H1 (cell line): ENCODE measurements around the gene GPR39. TPM values are rescaled to one million over a fixed set of nuclear protein-coding genes. Genes with fewer than 3 reads are reported as not detected.

Experiments
- CTCF ChIA-PET: fragments of 300-600 bp; sonication (Branson Sonifier 250); formaldehyde crosslinking; loops from one replicate; lab custom pipeline; 2021; ENCODE audit not compliant: partially characterized antibody; lab: Charles Lee
- POLR2A ChIA-PET: fragments of 300-600 bp; sonication (Branson Sonifier 250); formaldehyde crosslinking; loops from one replicate; lab custom pipeline; 2021; ENCODE audit warnings: inconsistent platforms; ENCODE audit not compliant: partially characterized antibody; lab: Charles Lee
- DNase-seq, 2 experiments: peaks; one replicate each; pipeline versions ENCODE4 v3.0.0 to v3.0.0-alpha.2; 2010 to 2022; ENCODE audit warnings: low spot score in 2 of 2, low read depth in 1 of 2, mixed read lengths in 1 of 2
- FAIRE-seq: peaks from 2 replicates; lab custom pipeline; 2011; peaks lifted over from hg19 to GRCh38; lab: Jason Lieb, UNC
- H2AFZ ChIP-seq: 2 replicates; pipeline ENCODE4 v1.8.1; 2012; ENCODE audit warnings: low read length, inconsistent platforms
- H2AK5ac ChIP-seq: 2 replicates; pipeline ENCODE4 v1.6.1; 2013; ENCODE audit warnings: low read depth, low read length
- H2BK120ac ChIP-seq: replicated peaks from 2 replicates; pipeline ENCODE3; 2013; ENCODE audit warnings: low read depth, low read length, inconsistent platforms
- H2BK12ac ChIP-seq: 2 replicates; pipeline ENCODE4 v1.6.1; 2013; ENCODE audit warnings: low read depth, low read length
- H2BK15ac ChIP-seq: 2 replicates; pipeline ENCODE4 v1.6.1; 2013; ENCODE audit warnings: low read length
- H2BK20ac ChIP-seq: 2 replicates; pipeline ENCODE4 v1.6.1; 2013; ENCODE audit warnings: low read length
- H2BK5ac ChIP-seq: 2 replicates; pipeline ENCODE4 v1.6.1; 2013; ENCODE audit warnings: low read depth, low read length
- H3K14ac ChIP-seq: 2 replicates; pipeline ENCODE4 v1.6.1; 2013; ENCODE audit warnings: inconsistent platforms; ENCODE audit not compliant: insufficient read length
- H3K18ac ChIP-seq: 2 replicates; pipeline ENCODE4 v1.6.1; 2013; ENCODE audit warnings: low read length; ENCODE audit errors: extremely low read depth
- H3K23ac ChIP-seq: 2 replicates; pipeline ENCODE4 v1.6.1; 2013; ENCODE audit warnings: inconsistent platforms; ENCODE audit not compliant: insufficient read length
- H3K23me2 ChIP-seq: 2 replicates; pipeline ENCODE4 v1.6.1; 2013; ENCODE audit warnings: low read depth, low read length
- H3K27ac ChIP-seq: 2 replicates; pipeline ENCODE4 v1.6.1; 2011; ENCODE audit warnings: low read depth, low read length, inconsistent platforms
- H3K27me3 ChIP-seq, 4 experiments: replicated peaks in 1 of 4; 1 replicate in 1 of 4; 2 replicates in 3 of 4; pipeline versions ENCODE4 v1.6.1 to v1.8.1; 2011 to 2013; ENCODE audit warnings: low read length in 3 of 4, mild to moderate bottlenecking in 3 of 4, inconsistent platforms in 2 of 4, mixed read lengths in 2 of 4, moderate library complexity in 1 of 4; ENCODE audit not compliant: control insufficient read depth in 3 of 4, insufficient read depth in 3 of 4; ENCODE audit errors: extremely low read depth in 1 of 4
- H3K36me3 ChIP-seq, 4 experiments: 2 replicates each; pipeline versions ENCODE4 v1.6.1 to v1.8.1; 2011 to 2013; ENCODE audit warnings: mild to moderate bottlenecking in 4 of 4, low read length in 3 of 4, moderate library complexity in 2 of 4, control low read depth in 1 of 4, inconsistent platforms in 1 of 4; ENCODE audit not compliant: insufficient read depth in 4 of 4, control insufficient read depth in 2 of 4
- H3K4ac ChIP-seq: replicated peaks from 2 replicates; pipeline ENCODE3; 2013; ENCODE audit warnings: low read length, low read depth, mixed read lengths, inconsistent platforms; ENCODE audit not compliant: insufficient read length
- H3K4me1 ChIP-seq, 4 experiments: replicated peaks in 1 of 4; 1 replicate in 1 of 4; 2 replicates in 3 of 4; pipeline versions ENCODE4 v1.6.1 to v1.8.1; 2011 to 2013; ENCODE audit warnings: low read length in 3 of 4, inconsistent platforms in 2 of 4, mixed read lengths in 1 of 4; ENCODE audit not compliant: insufficient read depth in 4 of 4, control insufficient read depth in 3 of 4
- H3K4me2 ChIP-seq, 2 experiments: 2 replicates each; pipeline versions ENCODE4 v1.6.1 to v1.8.1; 2011 to 2013; ENCODE audit warnings: low read depth in 2 of 2, low read length in 2 of 2, control low read depth in 1 of 2, inconsistent platforms in 1 of 2, mild to moderate bottlenecking in 1 of 2; ENCODE audit not compliant: insufficient read depth in 1 of 2
- H3K4me3 ChIP-seq, 4 experiments: fragments of 200-600, 300-600 bp in 1 of 4; sonication (generic), shearing (Covaris generic), sonication (Bioruptor Twin) in 1 of 4; 2 replicates each; pipeline versions ENCODE4 v1.5.1 to v1.8.1; 2011 to 2016; ENCODE audit warnings: low read length in 4 of 4, low read depth in 3 of 4, control low read depth in 2 of 4, inconsistent platforms in 2 of 4, mild to moderate bottlenecking in 2 of 4, mixed read lengths in 1 of 4, moderate library complexity in 1 of 4; ENCODE audit not compliant: insufficient read depth in 2 of 4; ENCODE audit errors: extremely low read depth in 1 of 4
- H3K56ac ChIP-seq: replicated peaks from 2 replicates; pipeline ENCODE3; 2013; ENCODE audit warnings: low read depth, mild to moderate bottlenecking, mixed read lengths, low read length, inconsistent platforms; ENCODE audit not compliant: insufficient read length
- H3K79me1 ChIP-seq: 2 replicates; pipeline ENCODE4 v1.6.1; 2013; ENCODE audit warnings: low read depth, low read length, control low read depth
- H3K79me2 ChIP-seq, 2 experiments: 2 replicates each; pipeline versions ENCODE4 v1.6.1 to v1.8.1; 2012 to 2013; ENCODE audit warnings: low read length in 2 of 2, mild to moderate bottlenecking in 2 of 2, inconsistent platforms in 1 of 2; ENCODE audit not compliant: insufficient read depth in 2 of 2, control insufficient read depth in 1 of 2
- H3K9ac ChIP-seq, 4 experiments: replicated peaks in 1 of 4; 1 replicate in 1 of 4; 2 replicates in 3 of 4; pipeline versions ENCODE4 v1.6.1 to v1.8.1; 2011 to 2013; ENCODE audit warnings: low read depth in 3 of 4, low read length in 3 of 4, control low read depth in 2 of 4, mild to moderate bottlenecking in 2 of 4, moderate library complexity in 2 of 4, inconsistent platforms in 1 of 4; ENCODE audit errors: extremely low read depth in 1 of 4
- H3K9me3 ChIP-seq, 2 experiments: 2 replicates each; pipeline versions ENCODE4 v1.6.1 to v1.8.1; 2012 to 2013; ENCODE audit warnings: mild to moderate bottlenecking in 2 of 2, moderate library complexity in 2 of 2, control low read depth in 1 of 2, inconsistent platforms in 1 of 2, low read depth in 1 of 2, low read length in 1 of 2, mixed read lengths in 1 of 2; ENCODE audit not compliant: insufficient read depth in 2 of 2
- H4K20me1 ChIP-seq, 2 experiments: replicated peaks in 1 of 2; 2 replicates each; pipeline versions ENCODE3 to v1.8.1; 2011 to 2013; ENCODE audit warnings: inconsistent platforms in 2 of 2, low read length in 2 of 2, mild to moderate bottlenecking in 1 of 2; ENCODE audit not compliant: insufficient read depth in 2 of 2, control insufficient read depth in 1 of 2
- H4K5ac ChIP-seq: 2 replicates; pipeline ENCODE4 v1.6.1; 2013; ENCODE audit warnings: low read length, low read depth, mixed read lengths, inconsistent platforms; ENCODE audit not compliant: insufficient read length
- H4K8ac ChIP-seq: 2 replicates; pipeline ENCODE4 v1.8.0; 2013; ENCODE audit warnings: mild to moderate bottlenecking, moderate library complexity, low read length, inconsistent platforms; ENCODE audit not compliant: insufficient read depth; ENCODE audit errors: extremely low read depth
- H4K91ac ChIP-seq: replicated peaks from 2 replicates; pipeline ENCODE3; 2013; ENCODE audit warnings: low read length, mixed read lengths, inconsistent platforms; ENCODE audit not compliant: insufficient read length
- CREB1 ChIP-seq: IDR thresholded peaks from 2 replicates; pipeline ENCODE4 v1.6.1; 2012; ENCODE audit warnings: inconsistent platforms
- CTCF ChIP-seq, 3 experiments: IDR thresholded peaks; 1 replicate in 2 of 3; 2 replicates in 1 of 3; pipeline versions ENCODE4 v1.5.1 to v1.6.1; 2011; ENCODE audit warnings: low read length in 3 of 3, mild to moderate bottlenecking in 3 of 3, inconsistent platforms in 2 of 3, low read depth in 1 of 3, moderate library complexity in 1 of 3; ENCODE audit not compliant: insufficient read depth in 1 of 3; ENCODE audit errors: control extremely low read depth in 1 of 3
- KDM4A ChIP-seq: IDR thresholded peaks from one replicate; pipeline ENCODE4 v1.7.1; 2012; ENCODE audit warnings: low read depth, mild to moderate bottlenecking, moderate library complexity, low read length, inconsistent platforms; ENCODE audit not compliant: severe bottlenecking
- RBBP5 ChIP-seq: IDR thresholded peaks from 2 replicates; pipeline ENCODE4 v1.7.1; 2012; ENCODE audit warnings: low read depth, mild to moderate bottlenecking, inconsistent platforms, low read length, moderate library complexity, borderline replicate concordance
- RNF2 ChIP-seq: fragments of 200-900, 300-1000 bp; sonication (generic); IDR thresholded peaks from 2 replicates; pipeline ENCODE4 v1.7.1; 2016; ENCODE audit warnings: borderline replicate concordance, low read depth, mild to moderate bottlenecking, antibody characterized with exemption, low read length; ENCODE audit not compliant: poor library complexity, severe bottlenecking; ENCODE audit errors: missing control alignments
- SIX5 ChIP-seq: IDR thresholded peaks from 2 replicates; pipeline ENCODE4 v1.6.1; 2011; ENCODE audit warnings: mild to moderate bottlenecking, low read depth, low read length
- WGBS, 2 experiments: shearing (Covaris generic) in 1 of 2; methylation state at CpG; one replicate each; pipeline versions ENCODE4 v1.1.6 to v1.1.7; 2013 to 2015; ENCODE audit warnings: low lambda C conversion rate in 2 of 2, mixed read lengths in 2 of 2, inconsistent platforms in 1 of 2, low coverage in 1 of 2, missing lambda C conversion rate in 1 of 2; ENCODE audit not compliant: insufficient replicate concordance in 2 of 2, insufficient coverage in 1 of 2, insufficient read length in 1 of 2; ENCODE audit errors: extremely low coverage in 1 of 2, missing lambda C conversion rate in 1 of 2; 5-methylcytosine and 5-hydroxymethylcytosine counted together
- polyA plus RNA-seq, 7 experiments: library from polyadenylated mRNA; depleted of rRNA in 3 of 7; stranded (reverse) in 5 of 7; unstranded in 2 of 7; fragments of >200 nt in 5 of 7; fragments of 200-250 nt in 2 of 7; gene quantifications; 1 replicate in 5 of 7; 2 replicates in 1 of 7; 4 replicates in 1 of 7; pipeline versions ENCODE4 v1.2.1 to v1.2.3, GENCODE V29; 2011 to 2013; ENCODE audit warnings: missing spikeins in 2 of 7, mixed read lengths in 2 of 7
- total RNA-seq: library from RNA; stranded (reverse); fragmentation: NEBNext Ultra II Directional; extraction: Animal tissue kit (Norgen Biotek cat#: 25700); gene quantifications from 2 replicates; pipeline ENCODE4 v1.2.1, GENCODE V29; 2021

Gene GPR39
- total and polyA plus RNA-seq, 2 of the 8 experiments (the other 6 are each of a cell fraction or from before 2014, with no cell fraction given): 0.63 to 2.7 TPM

GRCh38 chr2:132627536-132627935 lies 210.9 kb downstream of the GPR39 start:
- Histone ChIP-seq H3K23ac (no peak overlapping the region), H3K9ac (no peak overlapping the region), H4K5ac (no peak overlapping the region), H3K18ac (no peak overlapping the region), H3K56ac (no peak overlapping the region), H4K91ac (no peak overlapping the region), H3K14ac (no peak overlapping the region), H3K27me3 (no peaks in the 10 kb centered on the region), H3K9me3 (peaks cover 6 to 8% of the 10 kb centered on the region in 2 experiments; a peak in 1 of 4 replicates), H2BK5ac (no peak overlapping the region), H2BK12ac (no peak overlapping the region), H3K27ac (no peak overlapping the region), H3K79me1 (no peaks in the 10 kb centered on the region), H2BK20ac (no peak overlapping the region), H4K20me1 (no peaks in the 10 kb centered on the region), H3K23me2 (0 out of 2 replicates have a peak, but pooled peaks cover 2% of the 10 kb centered on the region), H3K4me3 (no peak overlapping the region), H2AK5ac (no peak overlapping the region), H3K4me2 (no peak overlapping the region), H2AFZ (no peak overlapping the region)
- ChIA-PET POLR2A (no interaction called here), CTCF (interaction anchor here (0.6 kb wide), 1 partner anchor 27 kb away, joined by 3 read pairs; no protein-coding TSS in a partner anchor)
- DNase-seq: no peak
- no peak for FAIRE-seq
- TF ChIP-seq KDM4A: no peak
- no peak for TF ChIP-seq RBBP5
- no peak for TF ChIP-seq CTCF (IDR thresholded peaks at IDR 0.05; ENCODE audit: control extremely low read depth in 1 of 3, insufficient read depth in 1 of 3, low read depth in 1 of 3, low read length in 3 of 3)
- TF ChIP-seq RNF2: no peak
- no peak for TF ChIP-seq SIX5
- no peak for TF ChIP-seq CREB1
- TF ChIP-seq, all 59 proteins: peak for 0
- Histone ChIP-seq H3K4me1 (peaks cover 2 to 10% (median 6%) of the 10 kb centered on the region in 4 experiments; a peak in 6 of 7 replicates), H3K79me2 (no peaks in the 10 kb centered on the region), H4K8ac (no peak overlapping the region), H2BK120ac (no peak overlapping the region), H3K4ac (no peak overlapping the region), H3K36me3 (no peaks in the 10 kb centered on the region), H2BK15ac (no peak overlapping the region)
- 88% methylated on average over 3 of the region's 3 CpGs; no CpG with 5 or more reads in 1 of the 2 experiments for WGBS, 2 experiments
